GM12872 (cell line): ENCODE data around the gene LTBP2.

ENCODE experiments used
- TF ChIP-seq, protein P1 (sequence below): IDR thresholded peaks from 3 replicates; pipeline ENCODE4 v1.5.1; 2011; ENCODE audit warnings: low read depth, mild to moderate bottlenecking, low read length, moderate library complexity; ENCODE audit not compliant: insufficient read depth

Gene LTBP2

DNA sequence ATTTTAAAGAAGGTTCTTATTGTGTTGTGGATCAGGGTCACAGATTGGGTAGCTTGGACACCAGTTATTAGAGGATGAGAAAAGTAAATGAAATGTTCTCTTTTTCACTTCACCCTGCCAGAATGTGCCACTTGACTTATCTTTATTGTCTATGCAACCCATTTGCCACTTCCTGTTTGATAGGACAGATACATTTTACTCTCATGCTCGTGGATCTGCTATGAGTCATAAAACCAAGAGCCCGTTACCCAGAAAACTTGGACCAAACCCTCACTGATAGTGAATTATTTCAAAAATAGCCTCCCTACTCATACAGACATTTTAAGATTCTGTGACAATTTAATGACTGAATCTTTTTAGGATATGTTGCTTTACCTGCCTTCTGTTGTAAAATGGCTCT, 116.7 kb downstream of the LTBP2 start:
- TF ChIP-seq, protein P1, sequence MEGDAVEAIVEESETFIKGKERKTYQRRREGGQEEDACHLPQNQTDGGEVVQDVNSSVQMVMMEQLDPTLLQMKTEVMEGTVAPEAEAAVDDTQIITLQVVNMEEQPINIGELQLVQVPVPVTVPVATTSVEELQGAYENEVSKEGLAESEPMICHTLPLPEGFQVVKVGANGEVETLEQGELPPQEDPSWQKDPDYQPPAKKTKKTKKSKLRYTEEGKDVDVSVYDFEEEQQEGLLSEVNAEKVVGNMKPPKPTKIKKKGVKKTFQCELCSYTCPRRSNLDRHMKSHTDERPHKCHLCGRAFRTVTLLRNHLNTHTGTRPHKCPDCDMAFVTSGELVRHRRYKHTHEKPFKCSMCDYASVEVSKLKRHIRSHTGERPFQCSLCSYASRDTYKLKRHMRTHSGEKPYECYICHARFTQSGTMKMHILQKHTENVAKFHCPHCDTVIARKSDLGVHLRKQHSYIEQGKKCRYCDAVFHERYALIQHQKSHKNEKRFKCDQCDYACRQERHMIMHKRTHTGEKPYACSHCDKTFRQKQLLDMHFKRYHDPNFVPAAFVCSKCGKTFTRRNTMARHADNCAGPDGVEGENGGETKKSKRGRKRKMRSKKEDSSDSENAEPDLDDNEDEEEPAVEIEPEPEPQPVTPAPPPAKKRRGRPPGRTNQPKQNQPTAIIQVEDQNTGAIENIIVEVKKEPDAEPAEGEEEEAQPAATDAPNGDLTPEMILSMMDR: no peak

- TF ChIP-seq, protein P1: no peak
Observed at GRCh38 chr14:74493343-74494261, 118.4 kb downstream of the LTBP2 start, which contains the start of gene ISCA2. ISCA2 (plus strand) TSS chr14:74493765; CDS start chr14:74493775, 10 bp downstream.

DNA sequence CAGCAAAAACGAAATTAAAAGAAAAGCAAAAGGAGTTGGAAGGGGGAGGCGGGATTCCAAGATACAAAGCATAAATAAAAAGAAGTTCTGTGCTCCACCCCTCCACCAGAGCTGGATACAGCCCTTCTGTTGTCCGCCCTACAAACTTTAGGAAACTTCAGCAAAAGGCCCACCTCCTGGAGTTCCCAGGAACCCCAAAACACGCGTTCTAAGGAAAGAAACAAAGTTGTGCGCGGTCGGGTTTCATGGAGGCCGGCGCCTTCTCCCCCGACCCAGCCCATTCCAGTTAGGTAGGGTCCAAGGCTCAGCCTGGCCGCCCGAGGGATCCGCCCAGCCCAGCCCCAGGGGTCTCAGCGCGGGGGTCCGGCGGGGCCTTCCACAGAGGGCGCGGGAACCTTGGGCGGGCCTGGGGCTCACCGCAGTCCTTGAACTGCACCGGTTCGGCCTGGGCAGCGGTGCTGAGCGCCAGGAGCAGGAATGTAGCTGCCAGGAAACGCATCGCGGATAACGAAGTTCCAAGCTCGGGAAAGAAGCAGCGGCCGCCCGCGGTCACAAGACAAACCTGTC, 119.2 kb downstream of the LTBP2 start, which contains the start of gene NPC2:
TSS of gene NPC2 (minus strand) at position 530 of the 567 bp plus-strand sequence. CDS start at position 499, 31 bp downstream.
- TF ChIP-seq, protein P1: no peak

DNA sequence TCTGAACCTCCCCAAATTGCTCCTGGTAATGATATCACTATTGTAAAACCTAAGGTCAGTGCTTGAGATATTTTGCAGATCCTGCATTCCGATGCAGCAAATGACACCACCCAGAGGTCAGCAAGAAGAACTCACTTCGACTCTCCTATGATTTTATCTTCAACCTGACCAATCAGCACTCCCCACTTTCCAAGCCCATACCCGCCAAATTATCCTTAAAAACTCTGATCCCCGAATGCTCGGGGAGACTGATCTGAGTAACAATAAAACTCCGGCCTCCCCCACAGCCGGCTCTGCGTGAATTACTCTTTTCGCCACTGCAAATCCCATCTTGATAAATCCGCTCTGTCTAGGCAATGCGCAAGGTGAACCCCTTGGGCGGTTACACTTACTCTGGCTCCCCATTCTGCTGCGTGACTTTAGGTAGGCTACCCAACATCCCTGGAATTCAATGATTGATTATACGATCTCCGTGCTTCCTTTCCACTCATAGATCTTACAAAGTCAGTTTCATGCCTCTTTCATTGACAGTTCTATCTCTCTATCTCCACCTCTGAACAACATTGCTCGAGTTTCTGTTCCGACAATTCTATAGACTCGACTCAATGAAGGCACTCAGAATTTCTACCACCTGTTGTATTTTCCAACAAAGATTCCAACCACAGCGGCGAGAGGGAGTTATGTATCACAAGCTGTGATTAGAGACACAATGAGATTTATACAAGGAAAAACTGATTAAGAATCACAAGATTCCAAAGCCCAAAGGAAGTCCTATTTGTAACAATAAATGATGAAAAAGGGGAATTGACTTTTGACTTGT, 119.9 kb downstream of the LTBP2 start:
- TF ChIP-seq, protein P1: peak; percentile 63

- TF ChIP-seq, protein P1: no peak
Observed at GRCh38 chr14:74490486-74490885, 121.6 kb downstream of the LTBP2 start.

DNA sequence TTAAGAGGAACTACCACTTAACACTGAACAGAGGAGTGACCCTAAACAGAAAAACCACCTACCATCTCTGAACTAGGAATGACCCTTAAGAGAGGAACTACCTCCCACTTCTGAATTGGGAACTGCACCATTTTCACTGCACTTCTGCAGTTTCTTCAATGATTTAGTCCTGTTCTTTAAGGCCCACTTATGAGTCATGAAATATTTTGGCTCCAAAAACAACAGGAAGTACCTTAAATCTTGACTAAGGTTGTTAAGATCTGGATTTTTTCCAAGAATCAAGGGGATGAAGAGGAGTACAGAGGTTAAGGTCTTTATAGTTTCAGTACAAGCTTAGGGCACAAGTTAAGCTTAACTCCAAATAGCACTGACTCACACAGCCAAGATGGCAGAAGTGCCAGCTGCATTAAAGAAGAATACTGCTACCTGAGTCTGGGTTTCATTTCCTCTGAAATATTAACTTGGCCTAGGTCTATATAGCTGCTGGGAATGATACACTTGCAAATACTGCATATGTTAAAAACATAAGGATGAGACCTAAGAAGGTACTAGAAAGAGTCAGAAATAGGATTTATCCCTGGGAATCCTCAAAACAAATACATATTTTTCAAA, 123.1 kb downstream of the LTBP2 start:
- TF ChIP-seq, protein P1: no peak
